DOHH2 (cell line): ENCODE measurements around the gene TEX19.

Experiments
- CTCF ChIP-seq: fragments of 200-600 bp; sonication (generic); IDR thresholded peaks from one replicate; pipeline ENCODE4 v1.5.1; 2014; ENCODE audit warnings: antibody characterized with exemption, mild to moderate bottlenecking, low read depth, low read length; ENCODE audit not compliant: poor library complexity, severe bottlenecking
- EZH2phosphoT487 ChIP-seq: fragments of 200-600 bp; sonication (generic); IDR thresholded peaks from 2 replicates; pipeline ENCODE4 v1.6.1; 2017; ENCODE audit warnings: borderline replicate concordance, mild to moderate bottlenecking, antibody characterized with exemption, low read length, moderate library complexity, mixed read lengths

GRCh38 chr17:82318772-82319606, 40.1 kb upstream of the TEX19 start:
- no peak for TF ChIP-seq CTCF
- TF ChIP-seq EZH2phosphoT487, result no peak
